Naive thymus-derived CD8-positive, alpha-beta T cell (primary cell): ENCODE measurements around the gene LRRN1. TPM values are rescaled to one million over a fixed set of nuclear protein-coding genes. Genes with fewer than 3 reads are reported as not detected.
A peak's percentile ranks its signal among the peaks of the same experiment; 100 is the strongest.

Experiments used
- ATAC-seq, 2 donors: fragments of 150-1000 bp; cut with Tn5 transposase in 1 of 2; sonication (Bioruptor Pico), chemical (Tn5 transposase) in 1 of 2; 1 replicate in 1 of 2; 2 replicates in 1 of 2; pipeline ENCODE4 v1.10.0; 2021; ENCODE audit warnings: mild to moderate bottlenecking in 2 of 2, moderate library complexity in 2 of 2
- POLR2A ChIA-PET: fragments of 350-600 bp; sonication (Branson Sonifier 250); formaldehyde crosslinking; loops from one replicate; lab custom pipeline; 2021; ENCODE audit warnings: antibody characterized with exemption; lab: Charles Lee
- DNase-seq, 10 donors: peaks; one replicate each; pipeline versions ENCODE4 v3.0.0 to v3.0.0-alpha.2; 2020 to 2022
- H3K27ac Mint-ChIP-seq, 10 donors: one replicate each; pipeline ENCODE4 v1.8.0; 2020 to 2022; ENCODE audit warnings: mild to moderate bottlenecking in 10 of 10, mixed read lengths in 10 of 10, moderate library complexity in 4 of 10, inconsistent platforms in 1 of 10
- H3K27me3 Mint-ChIP-seq, 5 donors: one replicate each; pipeline ENCODE4 v1.8.0; 2021 to 2022; ENCODE audit warnings: mixed read lengths in 5 of 5
- H3K36me3 Mint-ChIP-seq, 3 donors: one replicate each; pipeline ENCODE4 v1.8.0; 2020 to 2022; ENCODE audit warnings: mixed read lengths in 3 of 3, mild to moderate bottlenecking in 2 of 3, inconsistent platforms in 1 of 3
- H3K4me1 Mint-ChIP-seq, 4 donors: one replicate each; pipeline ENCODE4 v1.8.0; 2021 to 2022; ENCODE audit warnings: mixed read lengths in 4 of 4
- H3K4me3 Mint-ChIP-seq, 10 donors: one replicate each; pipeline ENCODE4 v1.8.0; 2020 to 2022; ENCODE audit warnings: mild to moderate bottlenecking in 10 of 10, mixed read lengths in 10 of 10, moderate library complexity in 6 of 10, inconsistent platforms in 1 of 10
- H3K9me3 Mint-ChIP-seq, 9 donors: one replicate each; pipeline ENCODE4 v1.8.0; 2020 to 2022; ENCODE audit warnings: mixed read lengths in 9 of 9, mild to moderate bottlenecking in 3 of 9, inconsistent platforms in 1 of 9, moderate library complexity in 1 of 9
- polyA plus RNA-seq, 3 donors: library from polyadenylated mRNA; unstranded; fragments of 300-500 nt; fragmentation: Illumina TruSeq; gene quantifications; one replicate each; pipeline ENCODE4 v1.2.3, GENCODE V29; 2021
- total RNA-seq, 8 experiments: library from RNA in 2 of 8; stranded (reverse) in 2 of 8; gene quantifications; one replicate each; pipeline ENCODE4 v1.2.3 and lab custom pipeline; 2021 to 2026

LRRN1 gene
- total RNA-seq: 1 to 10 TPM; 6.7 to 6.9 TPM
- 1 to 10 TPM in 1 of 3 donors, under 1 TPM in 2; 0.20 to 1.7 (median 0.66) TPM for polyA plus RNA-seq
- total RNA-seq (lab: John Stamatoyannopoulos, UW): 0 to 12.1 (median 4.5) reads per million in 6 experiments

- peaks cover 0 to under 1% (median 0%) of the 10 kb centered on the region in 3 donors for H3K36me3 Mint-ChIP-seq
- H3K4me1 Mint-ChIP-seq: peaks cover 13 to 32% (median 22%) of the 10 kb centered on the region in 4 donors
- H3K27ac Mint-ChIP-seq: peak within 1 kb of the TSS; percentile 78 to 99 (median 94)
- peaks cover 0 to 30% (median 0%) of the 10 kb centered on the region in 5 donors for H3K27me3 Mint-ChIP-seq
- POLR2A ChIA-PET: interaction anchor here (0.9 to 1.7 kb wide), 8 partner anchors 9 to 1397 kb away, joined by 3 to 11 read pairs (median 6); partner anchors contain the start of genes CRBN, ITPR1 and SUMF1
- ATAC-seq (peak; percentile 68 to 74), DNase-seq (peak; percentile 6 to 88 (median 66))
- H3K4me3 Mint-ChIP-seq: peak within 1 kb of the TSS; percentile 90 to 99 (median 92)
- peaks cover 0 to 3% (median 0%) of the 10 kb centered on the region in 9 donors for H3K9me3 Mint-ChIP-seq
These were observed at the start of gene LRRN1 for GRCh38 chr3:3799173-3800079. Gene LRRN1, plus strand, starts transcription at chr3:3799431. Its CDS starts 45,211 bp downstream, at chr3:3844642.

- Mint-ChIP-seq H3K4me1 (no peaks in the 10 kb centered on the region), H3K27me3 (no peaks in the 10 kb centered on the region), H3K27ac (no peak overlapping the region), H3K36me3 (peaks cover 0 to 4% (median 0%) of the 10 kb centered on the region in 3 donors), H3K4me3 (no peak overlapping the region), H3K9me3 (no peaks in the 10 kb centered on the region)
- ATAC-seq: no peak
- POLR2A ChIA-PET: no interaction called here
- no peak for DNase-seq
These were observed 45.8 kb upstream of the LRRN1 start for GRCh38 chr3:3753416-3753815.

GRCh38 chr3:3765661-3766060 is 33.6 kb upstream of the LRRN1 start:
- DNase-seq: no peak
- POLR2A ChIA-PET: interaction anchor here (0.6 kb wide), 1 partner anchor 11 kb away, joined by 3 read pairs; no protein-coding TSS in a partner anchor
- Mint-ChIP-seq H3K9me3 (no peaks in the 10 kb centered on the region), H3K4me3 (no peak overlapping the region), H3K36me3 (peaks cover 0 to 2% (median 0%) of the 10 kb centered on the region in 3 donors), H3K27ac (no peak overlapping the region), H3K4me1 (no peaks in the 10 kb centered on the region), H3K27me3 (peaks cover 0 to 2% (median 0%) of the 10 kb centered on the region in 5 donors)
- ATAC-seq: no peak

GRCh38 chr3:3766140-3766539 is 33.1 kb upstream of the LRRN1 start:
- ATAC-seq (no peak), DNase-seq (no peak)
- no peaks in the 10 kb centered on the region for H3K9me3 Mint-ChIP-seq
- no peaks in the 10 kb centered on the region for H3K4me1 Mint-ChIP-seq
- peaks cover 0 to 2% (median 0%) of the 10 kb centered on the region in 5 donors for H3K27me3 Mint-ChIP-seq
- peaks cover 0 to 2% (median 0%) of the 10 kb centered on the region in 3 donors for H3K36me3 Mint-ChIP-seq
- H3K27ac Mint-ChIP-seq: no peak overlapping the region
- POLR2A ChIA-PET: no interaction called here
- no peak overlapping the region for H3K4me3 Mint-ChIP-seq

GRCh38 chr3:3771094-3771493 is 28.1 kb upstream of the LRRN1 start:
- Mint-ChIP-seq H3K27me3 (no peaks in the 10 kb centered on the region), H3K4me3 (no peak overlapping the region), H3K4me1 (no peaks in the 10 kb centered on the region), H3K27ac (no peak overlapping the region), H3K9me3 (peaks cover 2 to 15% (median 11%) of the 10 kb centered on the region in 9 donors), H3K36me3 (peaks cover 0 to 24% (median 14%) of the 10 kb centered on the region in 3 donors)
- ATAC-seq (no peak), DNase-seq (no peak)
- POLR2A ChIA-PET: no interaction called here

- Mint-ChIP-seq H3K9me3 (peaks cover 2 to 15% (median 11%) of the 10 kb centered on the region in 9 donors), H3K36me3 (peaks cover 0 to 29% (median 17%) of the 10 kb centered on the region in 3 donors), H3K27me3 (no peaks in the 10 kb centered on the region), H3K27ac (peak overlapping the region in 1 of 10 donors; percentile 83), H3K4me3 (no peak overlapping the region), H3K4me1 (no peaks in the 10 kb centered on the region)
- POLR2A ChIA-PET: no interaction called here
- ATAC-seq (no peak), DNase-seq (no peak)
These were observed 27.7 kb upstream of the LRRN1 start for GRCh38 chr3:3771567-3771966.

GRCh38 chr3:3772338-3772737 is 26.9 kb upstream of the LRRN1 start:
- Mint-ChIP-seq H3K4me1 (no peaks in the 10 kb centered on the region), H3K36me3 (peaks cover 0 to 31% (median 19%) of the 10 kb centered on the region in 3 donors), H3K4me3 (no peak overlapping the region), H3K27ac (no peak overlapping the region), H3K27me3 (no peaks in the 10 kb centered on the region), H3K9me3 (peaks cover 2 to 15% (median 11%) of the 10 kb centered on the region in 9 donors)
- POLR2A ChIA-PET: no interaction called here
- DNase-seq (no peak), ATAC-seq (no peak)

- Mint-ChIP-seq H3K27ac (no peak overlapping the region), H3K4me3 (no peak overlapping the region), H3K9me3 (peaks cover 2 to 15% (median 11%) of the 10 kb centered on the region in 9 donors), H3K27me3 (no peaks in the 10 kb centered on the region), H3K36me3 (peaks cover 0 to 34% (median 19%) of the 10 kb centered on the region in 3 donors), H3K4me1 (no peaks in the 10 kb centered on the region)
- DNase-seq (no peak), ATAC-seq (no peak)
- POLR2A ChIA-PET: no interaction called here
These were observed 26.3 kb upstream of the LRRN1 start for GRCh38 chr3:3772920-3773319.

GRCh38 chr3:3776607-3777006 is 22.6 kb upstream of the LRRN1 start:
- Mint-ChIP-seq H3K36me3 (peaks cover 0 to 34% (median 19%) of the 10 kb centered on the region in 3 donors), H3K27ac (no peak overlapping the region), H3K4me1 (no peaks in the 10 kb centered on the region), H3K9me3 (peaks cover 2 to 15% (median 11%) of the 10 kb centered on the region in 9 donors), H3K27me3 (no peaks in the 10 kb centered on the region), H3K4me3 (no peak overlapping the region)
- DNase-seq (no peak), ATAC-seq (no peak)
- POLR2A ChIA-PET: interaction anchor here (0.8 kb wide), 1 partner anchor 11 kb away, joined by 3 read pairs; no protein-coding TSS in a partner anchor

- peaks cover 0 to 30% (median 19%) of the 10 kb centered on the region in 3 donors for H3K36me3 Mint-ChIP-seq
- POLR2A ChIA-PET: no interaction called here
- H3K4me1 Mint-ChIP-seq: no peaks in the 10 kb centered on the region
- no peak for ATAC-seq
- H3K27me3 Mint-ChIP-seq: no peaks in the 10 kb centered on the region
- H3K4me3 Mint-ChIP-seq: no peak overlapping the region
- H3K9me3 Mint-ChIP-seq: peaks cover 2 to 15% (median 11%) of the 10 kb centered on the region in 9 donors
- H3K27ac Mint-ChIP-seq: no peak overlapping the region
- DNase-seq: no peak
These were observed 21.0 kb upstream of the LRRN1 start for GRCh38 chr3:3778216-3778615.

GRCh38 chr3:3778641-3779270 is 20.5 kb upstream of the LRRN1 start:
- no peak for DNase-seq
- Mint-ChIP-seq H3K4me1 (no peaks in the 10 kb centered on the region), H3K36me3 (peaks cover 0 to 29% (median 19%) of the 10 kb centered on the region in 3 donors), H3K4me3 (no peak overlapping the region), H3K27ac (no peak overlapping the region), H3K27me3 (peaks cover 0 to 2% (median 0%) of the 10 kb centered on the region in 5 donors), H3K9me3 (peaks cover 2 to 15% (median 11%) of the 10 kb centered on the region in 9 donors)
- POLR2A ChIA-PET: no interaction called here
- ATAC-seq: no peak

- H3K36me3 Mint-ChIP-seq: peaks cover 0 to 3% (median 0%) of the 10 kb centered on the region in 3 donors
- DNase-seq (no peak), ATAC-seq (no peak)
- no peak overlapping the region for H3K4me3 Mint-ChIP-seq
- peaks cover 0 to 3% (median 0%) of the 10 kb centered on the region in 5 donors for H3K27me3 Mint-ChIP-seq
- no peaks in the 10 kb centered on the region for H3K4me1 Mint-ChIP-seq
- POLR2A ChIA-PET: no interaction called here
- H3K9me3 Mint-ChIP-seq: no peaks in the 10 kb centered on the region
- peak overlapping the region in 1 of 10 donors; percentile 68 for H3K27ac Mint-ChIP-seq
These were observed 16.8 kb upstream of the LRRN1 start for GRCh38 chr3:3782457-3782856.
